IPS-20b (cell line): ENCODE results near the gene CNIH2.
A peak's percentile ranks its signal among the peaks of the same experiment; 100 is the strongest.
"Not testable (repeated sequence)": the region's sequence is repeated elsewhere in the genome, so short reads cannot be mapped to it uniquely, and the experiment has no call there.

ENCODE experiments used
- H3K27ac ChIP-seq: one replicate; pipeline ENCODE4 v1.5.1; 2013; ENCODE audit warnings: low read length
- H3K27me3 ChIP-seq: 2 replicates; pipeline ENCODE4 v1.6.1; 2013; ENCODE audit warnings: mild to moderate bottlenecking, low read length, inconsistent platforms; ENCODE audit not compliant: insufficient read depth
- H3K36me3 ChIP-seq: 2 replicates; pipeline ENCODE4 v1.6.1; 2013; ENCODE audit warnings: low read depth, mild to moderate bottlenecking, inconsistent platforms, low read length, moderate library complexity; ENCODE audit not compliant: insufficient read depth
- H3K4me1 ChIP-seq: 2 replicates; pipeline ENCODE4 v1.6.1; 2013; ENCODE audit warnings: mild to moderate bottlenecking, control low read depth, inconsistent platforms, low read length, moderate library complexity; ENCODE audit not compliant: insufficient read depth
- H3K4me3 ChIP-seq: 2 replicates; pipeline ENCODE4 v1.5.1; 2013; ENCODE audit warnings: mild to moderate bottlenecking, low read length, inconsistent platforms
- H3K9ac ChIP-seq: 2 replicates; pipeline ENCODE4 v1.6.1; 2013; ENCODE audit warnings: low read depth, mild to moderate bottlenecking, inconsistent platforms, low read length, moderate library complexity
- H3K9me3 ChIP-seq: 2 replicates; pipeline ENCODE4 v1.6.1; 2013; ENCODE audit warnings: mild to moderate bottlenecking, low read depth, low read length, inconsistent platforms; ENCODE audit not compliant: insufficient read depth

CNIH2 gene

DNA sequence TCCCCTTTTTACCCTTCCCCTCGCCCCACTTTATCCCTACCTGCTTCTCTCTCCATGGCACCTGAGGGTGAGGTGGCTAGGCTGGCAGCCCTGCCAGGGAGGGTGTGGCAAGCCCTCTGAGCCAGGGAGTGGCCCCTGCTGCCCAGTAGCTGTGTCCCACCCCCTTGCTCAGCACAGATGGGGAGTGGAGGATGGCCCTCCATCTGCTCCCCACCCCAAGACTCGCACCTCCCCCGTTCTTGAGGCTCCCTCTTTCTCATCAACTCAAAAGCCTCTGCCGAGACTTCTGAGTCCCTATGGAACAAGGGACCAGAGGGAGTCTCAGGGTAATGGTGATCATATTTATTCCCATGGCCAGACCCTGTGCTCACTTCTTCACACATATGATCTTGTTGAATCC is 15.4 kb downstream of the CNIH2 start:
- Histone ChIP-seq H3K36me3 (no peaks in the 10 kb centered on the region), H3K9ac (no peak overlapping the region), H3K9me3 (no peaks in the 10 kb centered on the region)

DNA sequence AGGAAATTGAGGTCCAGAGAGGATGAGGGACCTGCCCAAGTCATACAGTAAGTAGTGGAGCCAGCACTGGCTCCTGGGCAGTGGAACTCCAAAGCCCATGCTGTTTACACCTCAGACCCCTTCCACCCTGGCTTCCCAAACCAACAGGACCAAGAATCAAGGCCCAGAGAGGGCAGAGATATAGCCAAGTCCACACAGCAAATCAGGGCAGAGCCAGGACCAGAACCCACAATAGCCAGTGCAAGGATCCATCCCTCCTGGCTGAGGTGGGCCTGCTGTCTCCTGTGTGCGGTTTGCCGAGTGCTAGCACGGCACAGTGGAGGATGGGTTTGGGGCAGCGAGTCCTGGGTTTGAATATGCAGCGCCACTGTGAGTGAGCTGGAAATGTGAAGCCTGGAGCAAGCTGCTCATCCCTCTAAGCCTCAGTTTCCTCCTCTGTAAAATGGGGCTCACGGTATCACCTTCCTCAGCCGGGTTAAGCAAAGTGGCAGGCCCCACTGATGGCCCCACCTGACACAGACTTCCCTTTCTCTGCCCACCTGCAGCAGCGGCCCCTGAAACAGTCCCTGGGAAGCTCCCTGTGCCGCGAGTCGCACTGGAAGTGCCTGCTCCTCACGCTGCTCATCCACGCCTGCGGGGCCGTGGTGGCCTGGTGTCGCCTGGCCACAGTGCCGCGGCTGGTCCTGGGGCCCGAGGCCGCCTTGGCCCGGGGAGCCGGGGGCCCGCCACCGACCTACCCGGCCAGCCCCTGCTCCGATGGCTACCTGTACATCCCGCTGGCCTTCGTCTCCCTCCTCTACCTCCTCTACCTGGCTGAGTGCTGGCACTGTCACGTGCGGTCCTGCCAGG is 16.0 kb downstream of the CNIH2 start:
- Histone ChIP-seq H3K9me3 (no peaks in the 10 kb centered on the region), H3K27ac (no peak overlapping the region), H3K4me3 (no peak overlapping the region), H3K4me1 (peaks cover 6% of the 10 kb centered on the region; the same call in 1 of the 2 replicates), H3K36me3 (no peaks in the 10 kb centered on the region), H3K27me3 (peaks cover 50% of the 10 kb centered on the region), H3K9ac (no peak overlapping the region)

More for the DNA sequence above, 15.4 kb downstream of the CNIH2 start:
- Histone ChIP-seq H3K27me3 (peaks cover 50% of the 10 kb centered on the region), H3K4me3 (no peak overlapping the region), H3K4me1 (peaks cover 6% of the 10 kb centered on the region; the same call in 1 of the 2 replicates), H3K27ac (no peak overlapping the region)

GRCh38 chr11:66294626-66295620 is 16.9 kb downstream of the CNIH2 start:
- Histone ChIP-seq H3K9me3 (no peaks in the 10 kb centered on the region), H3K27ac (no peak overlapping the region), H3K4me3 (no peak overlapping the region), H3K27me3 (peaks cover 46% of the 10 kb centered on the region), H3K9ac (no peak overlapping the region), H3K4me1 (peaks cover 3% of the 10 kb centered on the region; the same call in 1 of the 2 replicates), H3K36me3 (no peaks in the 10 kb centered on the region)

DNA sequence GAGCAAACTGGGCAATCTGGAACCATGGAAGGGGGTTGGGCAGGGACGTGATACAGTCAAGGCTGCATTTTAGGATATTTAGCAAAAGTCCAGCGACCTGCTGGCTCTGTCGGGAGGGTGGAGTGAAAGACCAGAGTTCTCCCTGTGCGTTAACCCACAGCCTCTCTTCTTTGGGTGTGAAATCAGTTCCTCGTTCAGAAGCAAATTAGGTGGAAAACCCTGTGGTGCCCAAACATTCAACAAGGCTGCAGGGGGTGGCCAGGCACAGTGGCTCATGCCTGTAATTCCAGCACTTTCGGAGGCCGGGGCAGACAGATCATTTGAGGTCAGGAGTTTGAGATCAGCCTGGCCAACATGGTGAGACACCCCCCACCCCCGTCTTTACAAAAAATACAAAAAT is 19.6 kb downstream of the CNIH2 start:
- no peak overlapping the region for H3K4me3 ChIP-seq
- no peak overlapping the region for H3K27ac ChIP-seq
- no peaks in the 10 kb centered on the region for H3K9me3 ChIP-seq
- peaks cover 20% of the 10 kb centered on the region for H3K27me3 ChIP-seq
- H3K4me1 ChIP-seq = peaks cover 3% of the 10 kb centered on the region; the same call in 1 of the 2 replicates
- H3K36me3 ChIP-seq = no peaks in the 10 kb centered on the region
- H3K9ac ChIP-seq = no peak overlapping the region

GRCh38 chr11:66299186-66299585 is 21.2 kb downstream of the CNIH2 start:
- Histone ChIP-seq H3K4me1 (peaks cover 3% of the 10 kb centered on the region; the same call in 1 of the 2 replicates), H3K9me3 (no peaks in the 10 kb centered on the region), H3K9ac (no peak overlapping the region), H3K27me3 (peaks cover 5% of the 10 kb centered on the region; the same call in 1 of the 2 replicates), H3K27ac (no peak overlapping the region), H3K36me3 (no peaks in the 10 kb centered on the region), H3K4me3 (no peak overlapping the region)

DNA sequence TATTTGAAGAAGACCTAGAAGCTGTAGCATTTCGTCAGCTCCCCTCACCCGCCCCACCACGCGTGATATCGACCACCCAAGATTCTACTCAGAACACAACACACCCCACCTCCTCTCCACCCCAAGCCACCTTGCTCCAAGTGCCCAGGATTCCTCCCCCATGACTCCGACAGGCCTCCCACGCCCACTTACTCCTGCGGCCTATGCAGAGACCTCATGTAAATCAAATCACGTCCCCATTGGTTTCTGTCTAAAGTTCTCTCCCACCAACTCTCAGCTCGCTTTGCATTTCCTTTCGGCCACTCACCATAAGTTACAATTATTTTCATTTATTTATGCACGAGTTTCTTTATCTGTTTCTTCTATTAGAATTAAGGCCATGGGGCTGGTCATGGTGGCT is 24.7 kb downstream of the CNIH2 start:
- no peak overlapping the region for H3K27ac ChIP-seq
- no peak overlapping the region for H3K4me3 ChIP-seq
- H3K36me3 ChIP-seq = no peaks in the 10 kb centered on the region
- H3K9ac ChIP-seq = no peak overlapping the region
- H3K27me3 ChIP-seq = peaks cover 2% of the 10 kb centered on the region; the same call in 1 of the 2 replicates
- H3K9me3 ChIP-seq = no peaks in the 10 kb centered on the region
- no peaks in the 10 kb centered on the region; the same call in 1 of the 2 replicates for H3K4me1 ChIP-seq

GRCh38 chr11:66309475-66309874 is 31.5 kb downstream of the CNIH2 start:
- Histone ChIP-seq H3K4me3 (no peak overlapping the region), H3K4me1 (peaks cover 5% of the 10 kb centered on the region; the same call in 1 of the 2 replicates), H3K9me3 (no peaks in the 10 kb centered on the region), H3K36me3 (no peaks in the 10 kb centered on the region), H3K27ac (no peak overlapping the region), H3K27me3 (peaks cover 7% of the 10 kb centered on the region; the same call in 1 of the 2 replicates), H3K9ac (no peak overlapping the region; the same call in 1 of the 2 replicates)

DNA sequence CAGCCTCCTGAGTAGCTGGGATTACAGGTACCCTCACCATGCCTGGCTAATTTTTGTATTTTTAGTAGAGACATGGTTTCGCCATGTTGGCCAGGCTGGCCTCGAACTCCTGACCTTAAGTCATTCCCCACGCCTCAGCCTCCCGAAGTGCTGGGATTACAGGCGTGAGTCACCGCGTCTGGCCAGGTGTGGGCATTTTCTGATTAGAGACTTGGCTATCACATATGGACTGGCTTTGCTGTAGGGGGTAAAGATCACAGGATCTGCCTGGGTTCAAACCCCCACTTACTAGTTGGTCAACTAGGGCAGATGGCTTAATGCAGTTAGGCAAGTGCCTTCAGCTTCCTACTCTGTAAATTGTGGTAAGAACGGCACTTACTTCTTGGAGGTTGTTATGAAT is 32.3 kb downstream of the CNIH2 start:
- H3K4me1 ChIP-seq = peaks cover 5% of the 10 kb centered on the region; the same call in 1 of the 2 replicates
- H3K4me3 ChIP-seq = no peak overlapping the region
- H3K9ac ChIP-seq = no peak overlapping the region
- no peaks in the 10 kb centered on the region for H3K36me3 ChIP-seq
- H3K9me3 ChIP-seq = no peaks in the 10 kb centered on the region
- H3K27ac ChIP-seq = no peak overlapping the region
- H3K27me3 ChIP-seq = peaks cover 8% of the 10 kb centered on the region; the same call in 1 of the 2 replicates

- not testable (repeated sequence) for H3K4me3 ChIP-seq, H3K4me1 ChIP-seq, H3K27ac ChIP-seq, H3K36me3 ChIP-seq, H3K9ac ChIP-seq, H3K9me3 ChIP-seq
- peaks cover 14% of the 10 kb centered on the region for H3K27me3 ChIP-seq
Observed at GRCh38 chr11:66310803-66311440, 32.9 kb downstream of the CNIH2 start.

GRCh38 chr11:66311470-66311964 is 33.5 kb downstream of the CNIH2 start:
- peak overlapping the region; percentile 90; the same call in 1 of the 2 replicates for H3K4me3 ChIP-seq
- peaks cover 20% of the 10 kb centered on the region for H3K27me3 ChIP-seq
- no peaks in the 10 kb centered on the region for H3K9me3 ChIP-seq
- peak overlapping the region; percentile 65; the same call in 1 of the 2 replicates for H3K9ac ChIP-seq
- H3K27ac ChIP-seq = no peak overlapping the region
- no peaks in the 10 kb centered on the region for H3K36me3 ChIP-seq
- H3K4me1 ChIP-seq = peaks cover 5% of the 10 kb centered on the region; the same call in 1 of the 2 replicates
